ENCODE data around the gene CREBZF.
"Not testable (repeated sequence)": the region's sequence is repeated elsewhere in the genome, so short reads cannot be mapped to it uniquely, and the experiment has no call there.

The CREBZF gene

DNA sequence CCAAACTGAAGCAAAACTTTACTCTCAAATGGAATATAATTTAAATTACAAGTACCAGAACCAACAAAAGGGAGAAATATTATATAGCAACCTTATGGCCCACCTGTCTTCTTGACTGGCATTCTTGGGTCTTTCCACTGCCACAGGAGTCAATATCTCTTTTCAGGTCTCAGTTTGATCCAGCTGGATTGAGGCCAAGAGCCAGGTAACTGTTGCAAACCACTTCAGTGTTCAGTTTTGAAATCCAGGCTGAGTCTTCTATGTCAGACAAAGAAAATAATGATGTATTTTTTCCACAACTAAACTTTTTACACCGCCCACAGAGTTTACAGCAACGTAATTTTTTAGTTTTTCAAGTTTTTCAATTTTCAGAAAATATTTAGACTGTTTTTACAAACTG lies 38.4 kb downstream of the CREBZF start:
- DNase-seq, result no peak

DNA sequence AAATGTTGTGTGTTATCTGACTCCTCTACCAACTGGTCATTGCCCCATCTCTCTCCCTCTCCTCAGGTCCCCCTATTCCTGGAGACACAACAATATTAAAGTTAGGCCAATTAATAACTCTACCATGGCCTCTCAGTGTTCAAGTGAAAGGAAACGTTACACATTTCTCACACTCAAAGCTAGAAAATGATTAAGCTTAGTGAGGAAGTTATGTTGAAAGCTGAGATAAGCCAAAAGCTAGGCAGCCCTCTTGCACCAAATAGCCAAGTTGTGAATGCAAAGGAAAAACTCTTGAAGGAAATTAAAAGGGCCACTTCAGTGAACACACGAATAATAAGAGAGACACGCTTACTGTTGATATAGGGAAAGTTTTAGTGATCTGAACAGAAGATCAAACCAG lies 44.7 kb downstream of the CREBZF start:
- DNase-seq, result no peak

- no peak for DNase-seq
These were observed 45.4 kb downstream of the CREBZF start for GRCh38 chr11:85619499-85619898.

DNA sequence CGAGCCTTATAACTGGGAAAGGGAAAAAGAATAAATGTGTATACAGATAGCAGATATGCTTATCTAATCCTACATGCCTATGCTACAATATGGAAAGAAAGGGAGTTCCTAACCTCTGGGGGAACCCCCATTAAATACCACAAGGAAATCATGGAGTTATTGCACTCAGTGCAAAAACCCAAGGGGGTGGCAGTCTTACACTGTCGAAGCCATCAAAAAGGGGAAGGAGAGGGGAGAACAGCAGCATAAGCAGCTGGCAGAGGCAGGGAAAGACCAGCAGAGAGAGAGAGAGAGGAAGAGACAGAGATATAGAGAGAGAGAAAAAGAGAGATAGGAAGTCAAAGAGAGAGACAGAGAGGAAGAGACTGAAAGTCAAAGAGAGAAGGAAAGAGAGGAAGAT lies 53.3 kb downstream of the CREBZF start:
- not testable (repeated sequence) for DNase-seq

Data from fibroblast of skin of scalp (primary cell).